Measurements from ENCODE around the gene SHANK2.

Gene SHANK2

GRCh38 chr11:71255323-71255722 lies 2.9 kb upstream of the SHANK2 start:
- no peak for DNase-seq (ENCODE audit: low read depth)
- TF ChIP-seq CTCF (conservative IDR thresholded peaks at IDR 0.05; ENCODE audit: low read depth, low read length): no peak

GRCh38 chr11:71253794-71254193 lies 1.4 kb upstream of the SHANK2 start:
- no peak for TF ChIP-seq CTCF (conservative IDR thresholded peaks at IDR 0.05; ENCODE audit: low read depth, low read length)
- no peak overlapping the region for H3K4me3 ChIP-seq (ENCODE audit: low read length)
- no peak for DNase-seq (ENCODE audit: low read depth)

More at GRCh38 chr11:71255323-71255722, 2.9 kb upstream of the SHANK2 start:
- H3K4me3 ChIP-seq (ENCODE audit: low read length): no peak overlapping the region

GRCh38 chr11:71252770-71253730 lies 673 bp upstream of the SHANK2 start:
- DNase-seq (ENCODE audit: low read depth): no peak
- TF ChIP-seq CTCF (conservative IDR thresholded peaks at IDR 0.05; ENCODE audit: low read depth, low read length): no peak
- peak overlapping the region; percentile 41 for H3K4me3 ChIP-seq (ENCODE audit: low read length)

- TF ChIP-seq CTCF (conservative IDR thresholded peaks at IDR 0.05; ENCODE audit: low read depth, low read length): no peak
- peak overlapping the region; percentile 51 for H3K4me3 ChIP-seq (ENCODE audit: low read length)
- no peak for DNase-seq (ENCODE audit: low read depth)
These were observed 562 bp downstream of the SHANK2 start for GRCh38 chr11:71251761-71252268.

DNA sequence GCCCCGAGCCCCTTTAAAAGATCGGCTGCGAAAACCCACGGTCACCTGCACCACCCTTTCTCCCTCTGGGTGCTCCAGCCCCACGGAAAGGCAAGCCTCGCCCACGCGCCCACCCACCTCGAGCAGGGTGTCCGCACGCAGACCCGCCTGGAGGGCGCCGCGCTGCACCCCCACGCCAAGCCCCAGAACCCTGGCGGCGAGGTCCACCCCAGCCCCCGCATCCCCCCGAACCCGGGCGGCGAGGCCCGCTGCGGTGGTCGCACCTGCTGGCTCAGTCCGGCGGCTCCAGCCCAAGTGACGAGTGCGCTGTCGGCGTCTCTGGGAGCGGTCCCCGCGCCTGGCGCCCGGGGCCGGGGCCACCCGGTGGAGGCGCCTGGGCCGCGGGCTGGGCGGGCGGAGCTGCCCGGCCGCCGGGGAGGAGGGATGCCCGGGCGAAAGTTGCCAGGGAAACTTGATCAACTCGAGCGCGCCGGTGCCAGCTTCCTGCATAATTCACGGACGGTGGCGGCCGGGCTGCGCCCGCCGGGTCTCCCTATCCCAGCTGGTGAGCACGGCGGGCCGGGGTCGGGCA lies 1.1 kb downstream of the SHANK2 start:
- DNase-seq (ENCODE audit: low read depth): no peak
- peak overlapping the region; percentile 27 for H3K4me3 ChIP-seq (ENCODE audit: low read length)
- no peak for TF ChIP-seq CTCF (conservative IDR thresholded peaks at IDR 0.05; ENCODE audit: low read depth, low read length)

DNA sequence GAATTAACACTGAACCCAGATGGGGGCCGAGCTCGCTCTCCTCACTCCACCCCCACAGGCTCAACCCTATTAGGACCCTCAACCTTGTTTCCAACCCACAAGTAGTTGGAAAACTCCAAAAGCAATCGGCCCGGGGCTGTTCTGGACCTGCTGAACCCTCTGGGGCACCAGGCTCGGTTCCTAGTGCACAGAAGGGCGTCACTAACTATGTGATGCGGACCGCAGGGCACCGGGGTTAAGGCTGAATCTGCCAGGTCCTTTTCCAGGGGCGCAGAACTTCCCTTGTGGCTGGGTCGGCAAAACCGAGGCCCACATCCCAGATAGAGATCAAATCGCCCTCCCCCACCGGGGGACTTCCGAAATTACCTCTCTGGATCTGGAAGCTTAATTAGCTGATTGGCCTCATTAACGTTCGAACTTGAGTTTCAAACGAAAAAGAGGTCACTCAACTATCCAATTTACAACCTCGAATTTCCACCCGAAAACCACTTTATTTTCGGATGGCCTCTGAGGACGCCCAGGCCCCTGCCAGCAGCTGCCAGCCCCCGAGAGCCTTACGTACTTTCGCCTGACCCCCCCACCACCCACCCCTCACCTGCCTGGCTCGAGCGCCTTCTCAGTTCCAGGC lies 1.7 kb downstream of the SHANK2 start:
- TF ChIP-seq CTCF (conservative IDR thresholded peaks at IDR 0.05; ENCODE audit: low read depth, low read length): no peak
- peak overlapping the region; percentile 25 for H3K4me3 ChIP-seq (ENCODE audit: low read length)

More for the DNA sequence above, 1.7 kb downstream of the SHANK2 start:
- DNase-seq (ENCODE audit: low read depth): no peak
